Hematopoietic multipotent progenitor cell treated with erythropoietin and hydrocortisone succinate and interleukin-3 and kit ligand, for 17 days (in vitro differentiated cells): ENCODE measurements around the gene MYOD1.
A peak's percentile ranks its signal among the peaks of the same experiment; 100 is the strongest.

Experiments
- DNase-seq: peaks from one replicate; pipeline ENCODE4 v3.0.0-alpha.2; 2015; ENCODE audit warnings: low spot score

The MYOD1 gene

DNA sequence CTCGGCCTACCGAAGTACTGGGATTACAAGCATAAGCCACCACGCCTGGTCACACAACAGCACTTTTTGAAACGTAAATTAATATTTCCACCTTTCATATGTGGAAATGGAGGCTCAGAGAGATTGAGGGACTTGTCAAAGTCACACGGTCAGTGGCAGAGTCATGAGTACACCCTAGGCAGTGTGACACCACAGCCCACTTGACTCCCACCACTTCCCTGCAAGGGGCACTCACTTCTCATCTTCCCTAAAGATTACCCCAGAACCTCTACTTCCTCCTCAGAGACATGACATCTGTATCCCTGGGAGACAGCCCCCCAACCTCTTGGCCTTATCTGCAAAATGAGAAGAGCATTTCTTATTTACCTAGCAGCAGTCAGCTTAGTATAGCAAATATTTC is 16.5 kb upstream of the MYOD1 start:
- no peak for DNase-seq

DNA sequence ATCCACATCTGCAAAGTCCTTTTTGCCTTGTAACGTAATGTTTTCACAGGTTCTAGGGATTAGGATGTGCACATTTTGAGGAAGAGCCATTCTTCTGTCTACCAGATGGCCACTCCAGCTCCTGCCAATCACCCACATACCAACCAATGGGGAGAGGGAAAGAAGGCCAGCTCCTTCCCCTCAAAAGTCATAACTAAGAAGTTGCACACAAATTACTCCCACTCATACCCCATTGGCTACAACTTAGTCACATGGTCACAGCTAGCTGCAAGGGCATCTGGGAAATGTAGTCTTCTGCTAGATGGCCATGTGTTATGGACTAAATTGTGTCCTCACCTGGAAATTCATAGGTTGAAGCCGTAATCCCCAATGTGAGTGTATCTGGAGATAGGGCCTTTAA is 15.4 kb upstream of the MYOD1 start:
- no peak for DNase-seq

DNA sequence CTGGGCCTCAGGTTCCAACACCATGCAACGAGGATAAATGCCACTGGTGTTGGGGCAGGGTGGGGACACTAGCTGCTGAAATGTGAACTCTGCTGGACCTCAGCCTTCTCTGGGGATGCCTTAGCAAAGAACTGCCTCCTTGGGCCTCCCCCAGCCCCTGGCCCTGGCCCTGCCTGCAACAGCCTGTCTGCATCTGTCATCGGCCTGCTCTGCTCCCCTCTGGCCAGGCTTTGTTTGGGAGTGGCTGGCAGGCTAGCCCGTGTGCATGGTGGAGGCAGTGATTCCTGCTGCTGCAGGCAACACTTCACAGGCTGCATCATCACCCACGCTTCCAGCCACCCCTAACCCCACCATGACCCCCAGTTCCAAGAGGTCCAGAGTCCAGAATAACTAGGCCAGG is 11.5 kb upstream of the MYOD1 start:
- no peak for DNase-seq

DNA sequence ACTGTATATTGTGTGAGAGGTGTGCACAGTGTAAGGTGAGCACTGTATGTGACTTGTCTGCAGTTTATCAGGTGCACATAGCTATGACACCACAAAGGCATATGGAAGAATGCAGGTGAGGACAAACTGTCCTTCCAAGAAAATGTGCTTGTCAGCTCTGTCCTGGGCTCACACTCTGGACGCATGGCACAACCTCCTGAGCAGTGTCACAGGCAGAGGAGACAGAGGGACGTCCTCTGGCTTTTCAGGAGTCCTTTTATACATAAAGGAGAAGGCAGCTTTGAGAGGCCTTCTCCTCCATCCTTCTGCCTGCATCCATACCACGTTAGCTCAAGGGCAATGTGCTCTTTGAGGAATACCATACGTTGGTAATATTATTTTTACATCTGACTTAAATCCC is 7.5 kb upstream of the MYOD1 start:
- no peak for DNase-seq

DNA sequence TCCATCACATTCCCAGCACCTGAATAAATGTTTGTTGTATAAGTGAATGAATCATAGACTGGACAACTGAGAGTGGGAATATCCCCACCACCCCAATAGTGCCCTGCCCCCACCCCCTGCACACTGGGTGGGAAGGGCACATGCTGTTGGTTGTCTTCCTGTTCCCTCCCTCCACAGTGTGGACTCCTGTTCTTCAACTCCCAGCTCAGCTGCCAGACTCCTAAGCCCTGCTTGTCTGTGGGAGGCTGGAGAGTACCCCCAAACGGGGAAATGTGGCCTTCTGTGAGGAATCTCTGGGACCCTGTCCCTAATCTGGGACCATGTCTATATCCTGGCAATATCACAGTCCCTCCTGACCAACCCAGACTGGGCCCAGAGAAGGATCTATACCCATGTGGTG is 5.5 kb upstream of the MYOD1 start:
- no peak for DNase-seq

DNA sequence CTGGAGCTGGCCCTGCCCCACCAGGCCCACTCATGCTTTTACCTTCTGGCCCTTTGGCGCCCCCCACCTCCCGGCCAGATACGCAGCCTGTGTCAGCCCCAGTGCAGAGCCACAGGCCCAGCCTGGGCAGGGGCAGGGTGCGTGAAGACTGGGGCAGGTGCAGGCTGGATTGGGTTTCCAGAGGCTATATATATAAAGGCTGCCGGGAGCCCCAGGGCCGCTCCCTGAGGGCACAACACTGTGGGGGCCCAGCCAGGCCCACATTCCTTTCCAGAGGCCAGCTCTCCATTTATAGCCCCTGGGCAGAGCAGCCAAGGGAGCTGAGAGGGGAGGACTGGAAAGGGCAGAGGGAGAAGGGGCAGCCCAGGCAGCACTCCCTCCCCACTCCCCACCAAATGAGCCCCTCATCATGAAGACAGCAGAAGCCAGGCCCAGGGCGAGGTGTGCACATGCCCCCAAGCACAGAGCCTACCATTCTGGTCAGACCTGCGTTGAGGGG is 5.0 kb upstream of the MYOD1 start:
- DNase-seq = no peak

DNA sequence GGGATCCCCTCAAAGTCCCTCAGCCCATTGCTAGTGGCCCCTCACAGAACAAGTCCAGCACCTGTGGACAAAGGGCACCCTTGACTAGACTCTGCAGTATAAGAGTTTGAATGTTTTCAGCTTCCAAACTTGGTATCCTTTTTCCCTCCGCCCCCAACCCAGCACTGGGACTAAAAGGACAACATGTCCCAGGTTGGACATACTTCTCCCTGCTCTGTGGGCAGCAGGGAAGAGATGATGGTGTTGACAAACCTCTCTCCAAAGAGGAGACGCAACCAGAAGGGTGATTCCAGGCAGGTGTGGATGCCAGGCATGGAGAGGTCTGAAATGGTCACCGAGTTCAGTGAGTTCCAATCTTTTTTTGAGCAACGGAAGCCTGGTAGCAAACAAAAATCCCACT is 4.5 kb upstream of the MYOD1 start:
- DNase-seq = no peak

DNA sequence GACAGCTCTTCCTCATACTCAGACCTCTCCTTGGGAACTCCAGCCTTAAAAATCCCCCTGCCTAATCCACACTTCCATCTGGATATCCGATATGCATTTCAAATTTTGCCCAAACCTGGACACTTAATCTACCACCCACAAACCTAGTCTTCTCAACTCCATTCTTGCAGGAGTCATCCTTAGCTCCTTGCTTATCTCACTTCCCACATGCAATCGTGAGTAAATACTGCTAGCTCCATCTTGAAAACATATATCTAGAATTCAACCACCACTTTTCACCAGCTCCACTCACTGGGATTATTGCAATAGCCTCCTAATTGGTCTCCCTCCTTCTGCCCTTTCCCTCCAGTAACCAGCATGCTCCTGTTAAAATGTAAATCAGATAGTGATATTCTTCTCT is 2.6 kb upstream of the MYOD1 start:
- DNase-seq = no peak

DNA sequence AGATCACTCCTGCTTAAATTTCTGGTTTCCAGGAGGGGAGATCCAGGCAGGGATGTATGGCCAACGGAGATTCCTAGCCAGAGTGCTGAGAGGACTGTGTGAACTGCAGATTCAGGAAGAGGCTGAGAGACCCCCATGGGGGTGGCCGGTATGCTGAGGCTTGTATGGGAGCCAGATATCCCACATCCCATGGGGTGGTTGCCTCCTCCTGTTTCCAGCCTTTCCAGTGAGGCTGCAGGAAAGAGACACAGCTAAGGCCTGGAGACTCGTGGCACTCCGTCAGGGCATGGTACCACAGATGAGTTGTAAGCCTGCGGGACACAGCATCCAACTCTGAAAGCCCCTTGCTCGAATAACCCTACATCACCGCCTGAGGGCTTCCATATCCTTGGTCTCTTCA is 1.4 kb upstream of the MYOD1 start:
- DNase-seq = no peak

DNA sequence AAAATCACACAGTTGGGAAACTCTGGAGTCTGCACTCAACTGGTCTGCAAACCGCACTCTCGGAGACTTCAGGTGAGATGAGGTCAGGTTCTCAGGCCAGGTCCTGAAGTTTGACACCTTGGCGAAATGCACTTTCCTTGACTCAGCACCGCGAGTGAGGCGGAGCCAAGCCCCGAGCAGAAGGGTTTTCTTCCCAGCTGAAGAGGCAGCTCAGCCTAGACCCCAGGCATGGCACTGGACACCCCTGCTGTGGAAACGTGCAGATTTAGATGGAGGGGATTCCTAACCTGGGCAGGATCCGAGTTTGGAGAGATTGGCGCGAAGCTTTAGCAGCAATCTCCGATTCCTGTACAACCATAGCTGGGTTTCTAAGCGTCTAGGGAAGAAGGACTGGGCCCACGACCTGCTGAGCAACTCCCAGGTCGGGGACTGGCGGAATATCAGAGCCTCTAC is 835 bp upstream of the MYOD1 start:
- DNase-seq = no peak

DNA sequence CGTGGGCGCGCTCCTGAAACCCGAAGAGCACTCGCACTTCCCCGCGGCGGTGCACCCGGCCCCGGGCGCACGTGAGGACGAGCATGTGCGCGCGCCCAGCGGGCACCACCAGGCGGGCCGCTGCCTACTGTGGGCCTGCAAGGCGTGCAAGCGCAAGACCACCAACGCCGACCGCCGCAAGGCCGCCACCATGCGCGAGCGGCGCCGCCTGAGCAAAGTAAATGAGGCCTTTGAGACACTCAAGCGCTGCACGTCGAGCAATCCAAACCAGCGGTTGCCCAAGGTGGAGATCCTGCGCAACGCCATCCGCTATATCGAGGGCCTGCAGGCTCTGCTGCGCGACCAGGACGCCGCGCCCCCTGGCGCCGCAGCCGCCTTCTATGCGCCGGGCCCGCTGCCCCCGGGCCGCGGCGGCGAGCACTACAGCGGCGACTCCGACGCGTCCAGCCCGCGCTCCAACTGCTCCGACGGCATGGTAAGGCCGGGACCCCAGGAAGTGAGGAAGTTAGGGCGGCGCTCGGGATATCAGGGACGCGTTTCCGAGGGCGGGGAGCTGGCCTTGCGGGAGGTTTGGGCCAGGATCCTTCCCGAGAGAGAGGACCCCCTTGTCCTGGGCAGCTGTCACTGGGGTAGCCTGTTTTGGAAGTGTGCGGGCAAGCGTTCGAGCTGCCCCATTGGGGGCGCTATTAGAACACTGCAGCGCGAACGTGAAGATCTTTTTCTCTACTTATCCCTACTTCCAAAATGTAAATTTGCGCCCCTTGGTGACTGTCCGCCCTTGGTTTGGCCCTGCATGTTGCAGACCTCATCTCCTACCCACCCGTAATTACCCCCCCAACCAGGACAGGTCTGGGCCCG is 796 bp downstream of the MYOD1 start:
- DNase-seq = no peak

DNA sequence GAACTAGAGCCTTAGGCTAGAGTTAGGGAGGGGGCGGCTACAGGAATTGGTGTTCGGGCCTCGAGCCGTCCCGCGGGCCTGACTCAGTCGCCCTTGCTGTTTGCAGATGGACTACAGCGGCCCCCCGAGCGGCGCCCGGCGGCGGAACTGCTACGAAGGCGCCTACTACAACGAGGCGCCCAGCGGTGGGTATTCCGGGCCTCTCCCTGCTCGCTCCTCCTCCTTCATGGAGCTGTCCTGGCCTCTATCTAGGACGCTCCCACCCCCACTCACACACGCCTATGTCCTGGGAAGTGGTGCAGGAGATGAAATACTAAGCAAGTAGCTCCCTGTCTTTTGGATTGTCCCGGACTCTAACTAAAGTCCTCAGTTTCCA is 1.4 kb downstream of the MYOD1 start:
- no peak for DNase-seq

DNA sequence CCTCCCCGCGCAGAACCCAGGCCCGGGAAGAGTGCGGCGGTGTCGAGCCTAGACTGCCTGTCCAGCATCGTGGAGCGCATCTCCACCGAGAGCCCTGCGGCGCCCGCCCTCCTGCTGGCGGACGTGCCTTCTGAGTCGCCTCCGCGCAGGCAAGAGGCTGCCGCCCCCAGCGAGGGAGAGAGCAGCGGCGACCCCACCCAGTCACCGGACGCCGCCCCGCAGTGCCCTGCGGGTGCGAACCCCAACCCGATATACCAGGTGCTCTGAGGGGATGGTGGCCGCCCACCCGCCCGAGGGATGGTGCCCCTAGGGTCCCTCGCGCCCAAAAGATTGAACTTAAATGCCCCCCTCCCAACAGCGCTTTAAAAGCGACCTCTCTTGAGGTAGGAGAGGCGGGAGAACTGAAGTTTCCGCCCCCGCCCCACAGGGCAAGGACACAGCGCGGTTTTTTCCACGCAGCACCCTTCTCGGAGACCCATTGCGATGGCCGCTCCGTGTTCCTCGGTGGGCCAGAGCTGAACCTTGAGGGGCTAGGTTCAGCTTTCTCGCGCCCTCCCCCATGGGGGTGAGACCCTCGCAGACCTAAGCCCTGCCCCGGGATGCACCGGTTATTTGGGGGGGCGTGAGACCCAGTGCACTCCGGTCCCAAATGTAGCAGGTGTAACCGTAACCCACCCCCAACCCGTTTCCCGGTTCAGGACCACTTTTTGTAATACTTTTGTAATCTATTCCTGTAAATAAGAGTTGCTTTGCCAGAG is 2.0 kb downstream of the MYOD1 start:
- no peak for DNase-seq

DNA sequence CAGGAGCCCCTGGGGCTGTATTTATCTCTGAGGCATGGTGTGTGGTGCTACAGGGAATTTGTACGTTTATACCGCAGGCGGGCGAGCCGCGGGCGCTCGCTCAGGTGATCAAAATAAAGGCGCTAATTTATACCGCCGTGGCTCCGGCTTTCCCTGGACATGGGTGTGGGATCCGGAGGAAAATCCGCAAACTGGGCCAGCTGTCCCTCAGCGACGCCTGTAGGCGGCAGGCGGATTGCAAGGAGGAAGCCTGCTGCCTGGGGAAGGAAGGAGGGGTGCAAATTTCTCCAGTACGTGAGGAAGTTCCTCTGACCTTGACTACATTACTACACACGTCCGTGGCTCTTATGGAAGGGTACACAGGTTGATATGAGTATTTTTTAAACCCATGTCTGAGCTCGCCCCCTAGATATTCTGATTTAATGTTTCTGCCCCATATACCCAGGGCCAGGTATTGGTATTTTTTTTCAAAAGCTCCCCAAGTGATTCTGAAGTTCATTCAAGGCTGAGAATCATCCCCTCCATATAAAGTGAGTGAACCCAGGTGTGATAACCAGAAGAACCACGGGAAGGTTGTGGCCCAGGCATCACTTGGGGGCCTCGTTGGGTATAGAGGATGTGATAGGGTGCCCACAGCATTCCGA is 2.8 kb downstream of the MYOD1 start:
- DNase-seq = no peak

DNA sequence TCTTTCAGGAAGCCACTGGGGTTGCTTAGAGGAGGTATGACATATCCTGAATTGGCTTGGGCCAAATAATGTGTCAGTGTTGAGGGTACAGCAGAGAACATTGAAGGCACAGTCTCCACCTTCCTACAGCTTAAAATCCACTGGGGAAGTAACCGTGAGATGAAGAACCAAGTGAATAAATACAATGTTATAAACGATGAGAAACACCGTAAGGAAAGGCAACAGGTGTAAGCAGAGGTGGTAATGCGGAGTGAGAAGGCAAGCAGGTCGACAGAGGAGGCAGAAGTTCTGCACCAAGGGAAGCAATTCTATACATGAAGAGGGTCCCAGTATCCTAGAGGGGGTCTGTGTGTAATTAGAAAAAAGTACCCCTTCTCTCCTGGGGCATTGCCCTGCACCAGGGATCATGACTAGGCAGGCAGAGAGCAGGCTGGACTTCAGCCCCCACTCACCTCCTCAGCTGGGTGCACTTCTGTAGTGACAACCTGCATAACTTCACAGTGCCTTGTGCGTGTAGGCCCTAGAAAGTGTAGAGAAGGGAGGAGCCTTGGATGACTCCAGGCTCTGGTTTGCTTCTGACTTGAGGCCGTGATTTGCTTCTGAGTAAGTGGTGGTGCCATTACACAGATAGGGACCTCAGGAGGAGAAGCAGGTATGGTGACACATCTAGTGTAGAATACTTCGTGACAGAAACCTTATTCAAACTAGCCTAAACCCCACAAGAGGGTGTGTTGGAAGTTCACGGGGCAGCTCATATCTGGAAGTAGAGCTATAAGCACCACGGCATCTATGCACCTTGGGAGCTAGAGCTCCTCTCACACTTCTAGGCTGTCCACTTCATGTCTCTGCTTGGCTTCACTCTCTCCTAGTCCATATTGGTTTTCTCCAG is 4.9 kb downstream of the MYOD1 start:
- DNase-seq = no peak

DNA sequence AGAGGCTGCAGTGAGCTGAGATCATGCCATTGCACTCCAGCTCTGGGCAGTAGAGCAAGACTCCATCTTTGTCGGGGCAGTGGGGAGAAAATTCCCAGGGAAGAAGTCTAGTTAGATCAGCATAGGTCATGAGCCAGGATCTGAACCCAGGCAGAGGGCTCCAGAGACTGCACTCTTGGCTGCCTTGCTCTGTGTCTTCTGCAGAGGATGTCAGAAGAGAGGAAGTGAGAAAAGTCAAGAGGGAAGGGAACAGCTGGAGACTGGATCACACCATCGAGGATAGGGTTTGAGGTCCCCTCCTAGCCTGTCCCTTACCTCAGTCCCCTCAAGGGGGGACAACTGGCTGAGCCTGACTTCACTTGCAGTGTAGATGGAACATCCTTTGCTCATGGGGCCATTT is 5.8 kb downstream of the MYOD1 start:
- DNase-seq = no peak

DNA sequence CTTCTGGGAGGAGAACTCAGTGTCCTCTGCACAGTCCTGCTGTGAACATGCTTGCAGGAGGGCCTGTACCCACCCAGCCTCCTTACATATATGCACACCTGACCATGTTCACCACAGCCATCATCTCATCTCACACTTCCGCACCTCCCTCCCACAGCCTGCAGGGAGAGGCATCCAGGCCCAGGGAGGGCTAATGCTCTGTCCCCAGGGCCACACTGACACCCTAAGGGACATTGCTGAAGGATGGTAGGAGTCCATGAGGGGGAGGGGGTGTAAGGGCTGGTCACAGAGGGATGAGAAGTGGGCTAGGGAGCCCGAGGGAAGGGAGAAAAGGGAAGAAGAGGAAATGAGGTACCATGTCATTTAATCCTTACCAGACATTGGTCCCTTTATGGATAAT is 10.8 kb downstream of the MYOD1 start:
- DNase-seq = no peak

DNA sequence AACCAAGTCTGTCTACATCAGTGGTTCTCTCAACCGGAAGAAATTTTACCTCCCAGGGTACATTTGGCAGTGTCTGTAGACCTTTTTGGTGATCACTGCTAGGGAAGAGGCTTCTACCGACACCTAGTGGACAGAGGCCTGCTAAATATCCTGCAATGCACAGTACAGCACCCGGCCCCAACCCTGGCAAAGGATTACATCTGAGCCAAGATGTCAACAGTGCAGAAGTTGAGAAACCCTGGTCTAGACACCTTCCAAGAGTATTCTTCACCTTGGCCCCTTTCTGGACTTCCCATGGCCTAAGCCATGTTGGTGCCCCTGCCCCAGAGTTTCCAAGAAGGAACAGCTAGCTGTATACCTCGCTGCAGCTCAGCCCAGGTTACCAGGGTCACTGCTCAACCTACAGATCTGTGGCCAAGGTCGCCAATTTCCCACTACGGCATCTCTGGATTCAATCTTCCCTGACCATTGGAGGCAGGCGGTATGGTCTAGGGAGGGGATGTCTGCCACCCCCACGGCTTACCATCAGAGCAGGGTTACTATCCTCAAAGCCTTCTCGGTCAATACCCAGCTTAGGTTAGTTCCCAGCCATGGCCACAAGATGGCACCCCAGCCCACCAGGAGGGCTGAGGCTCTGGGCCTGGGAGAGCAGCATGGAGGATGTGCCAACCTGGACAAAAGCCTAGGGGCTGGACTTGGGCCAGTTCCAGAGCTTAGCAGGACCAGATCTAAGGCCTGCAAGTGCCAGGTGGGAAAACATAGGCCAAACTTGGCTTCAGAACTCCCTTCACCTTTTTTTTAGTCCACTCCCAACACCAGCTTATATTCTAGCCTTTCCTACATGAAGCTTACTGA is 11.5 kb downstream of the MYOD1 start:
- DNase-seq = peak; percentile 46

DNA sequence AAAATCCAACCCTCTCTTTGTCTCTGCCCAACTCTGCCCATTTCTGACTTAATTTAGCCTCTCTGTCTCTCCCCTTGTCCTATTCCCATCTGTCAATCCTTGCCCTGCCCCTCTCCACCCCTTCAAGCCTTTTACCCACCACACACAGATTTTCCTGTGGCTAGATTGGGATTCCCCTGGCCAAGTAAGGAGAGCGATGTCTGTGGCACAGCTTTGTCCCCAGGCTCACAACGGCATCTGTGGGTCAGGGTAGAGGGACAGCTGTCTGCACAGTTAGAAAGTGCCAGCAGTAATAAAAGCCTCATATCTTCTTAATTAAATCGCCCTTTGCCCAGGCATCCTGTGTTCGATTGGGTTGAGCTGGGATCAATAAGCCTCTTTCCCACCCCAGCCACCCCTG is 13.9 kb downstream of the MYOD1 start:
- no peak for DNase-seq

DNA sequence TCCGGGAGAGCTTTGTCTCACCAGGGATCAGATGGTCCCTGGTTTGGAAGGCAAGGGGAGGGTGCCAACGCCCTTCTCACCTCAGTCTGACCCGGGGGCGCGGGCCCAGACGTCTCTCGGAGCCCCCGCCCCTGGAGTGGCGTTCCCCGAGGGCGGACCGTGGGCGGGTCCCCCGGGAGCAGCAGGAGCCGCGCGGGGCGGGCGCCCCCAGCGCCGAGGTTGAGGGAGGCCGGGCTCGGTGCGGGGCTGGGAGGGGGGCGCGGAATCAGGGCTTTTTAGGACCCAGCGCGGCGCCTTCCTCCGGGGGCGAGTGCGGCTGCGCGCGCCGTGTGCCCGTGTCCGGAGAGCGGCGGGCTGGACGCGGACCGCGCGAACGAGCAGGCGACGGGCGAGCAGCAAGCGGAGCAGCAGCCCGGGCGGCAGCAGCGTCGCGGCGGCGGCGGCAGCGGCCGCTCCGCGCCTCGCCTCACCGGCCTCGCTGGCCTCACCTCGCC is 15.1 kb downstream of the MYOD1 start, which contains the start of gene KCNC1:
Gene KCNC1 (plus strand): TSS at position 364 of the 494 bp plus-strand sequence. CDS start 1,222 bp downstream, outside the sequence.
- DNase-seq = no peak
